GM12878 (cell line): Measurements from ENCODE around the gene ZNF189. TPM values are rescaled to one million over a fixed set of nuclear protein-coding genes. Genes with fewer than 3 reads are reported as not detected.

ENCODE experiments used
- ATAC-seq: fragments of 200-7000 bp; cut with Tn5 transposase; 3 replicates; pipeline ENCODE4 v1.9.1; 2020; ENCODE audit warnings: mild to moderate bottlenecking, moderate library complexity
- BruUV-seq: library from RNA; stranded (reverse); fragments of 400-500 nt; replicated peaks from 2 replicates; lab custom pipeline; 2021; lab: Mats Ljungman, UMichigan
- CTCF ChIA-PET: fragments of 300-600 bp; sonication (Branson Sonifier 250); formaldehyde crosslinking; extraction: SDS; loops from one replicate; lab custom pipeline; 2021; ENCODE audit warnings: inconsistent platforms; lab: Yijun Ruan, JAX
- POLR2A ChIA-PET: fragments of 350-600 bp; formaldehyde crosslinking; extraction: SDS; loops from one replicate; lab custom pipeline; 2021; ENCODE audit warnings: inconsistent platforms; lab: Charles Lee
- RAD21 ChIA-PET: fragments of 300-600 bp; sonication (Branson Sonifier 250); formaldehyde crosslinking; loops from one replicate; lab custom pipeline; 2023; ENCODE audit warnings: antibody characterized with exemption; ENCODE audit not compliant: unreplicated experiment; lab: Charles Lee
- SMC1A ChIA-PET: fragments of 300-600 bp; sonication (Branson Sonifier 250); formaldehyde crosslinking; loops from one replicate; lab custom pipeline; 2023; ENCODE audit not compliant: unreplicated experiment, uncharacterized antibody; lab: Charles Lee
- DNase-seq: peaks from one replicate; pipeline ENCODE4 v3.0.0-alpha.2; 2011; ENCODE audit warnings: low read depth, low spot score
- FAIRE-seq: peaks from 3 replicates; lab custom pipeline; 2011; peaks lifted over from hg19 to GRCh38; lab: Jason Lieb, UNC
- H2AFZ ChIP-seq: 2 replicates; pipeline ENCODE4 v1.6.0; 2011; ENCODE audit warnings: low read depth, low read length, control low read depth; ENCODE audit not compliant: control insufficient read depth
- H3K27ac ChIP-seq: 2 replicates; pipeline ENCODE4 v1.5.1; 2011; ENCODE audit warnings: control low read depth; ENCODE audit not compliant: control insufficient read depth, insufficient read depth
- H3K27me3 ChIP-seq, 2 experiments: replicated peaks in 1 of 2; 2 replicates each; pipeline versions ENCODE4 v1.6.0 to v1.6.1; 2011; ENCODE audit warnings: low read length in 1 of 2; ENCODE audit not compliant: control insufficient read depth in 2 of 2, insufficient read depth in 2 of 2
- H3K36me3 ChIP-seq, 2 experiments: 2 replicates each; pipeline ENCODE4 v1.5.1; 2011; ENCODE audit warnings: low read length in 1 of 2; ENCODE audit not compliant: control insufficient read depth in 2 of 2, insufficient read depth in 2 of 2
- H3K4me1 ChIP-seq: 2 replicates; pipeline ENCODE4 v1.6.1; 2011; ENCODE audit warnings: mild to moderate bottlenecking, low read length, moderate library complexity, mixed read lengths; ENCODE audit not compliant: control insufficient read depth, insufficient read depth
- H3K4me2 ChIP-seq: 2 replicates; pipeline ENCODE4 v1.6.0; 2011; ENCODE audit warnings: control low read depth; ENCODE audit not compliant: control insufficient read depth, insufficient read depth
- H3K4me3 ChIP-seq: fragments of 200-600 bp; sonication (generic); 2 replicates; pipeline ENCODE4 v1.5.1; 2016
- H3K79me2 ChIP-seq: 2 replicates; pipeline ENCODE4 v1.6.0; 2011; ENCODE audit warnings: low read length; ENCODE audit not compliant: control insufficient read depth, insufficient read depth
- H3K9ac ChIP-seq: 2 replicates; pipeline ENCODE4 v1.8.0; 2011; ENCODE audit warnings: low read length, control low read depth, mixed read lengths; ENCODE audit not compliant: control insufficient read depth, insufficient read depth
- H3K9me3 ChIP-seq: replicated peaks from 3 replicates; pipeline ENCODE4 v1.5.1; 2011; ENCODE audit warnings: mild to moderate bottlenecking, low read length; ENCODE audit not compliant: control insufficient read depth, insufficient read depth
- H4K20me1 ChIP-seq: 2 replicates; pipeline ENCODE4 v1.6.0; 2011; ENCODE audit not compliant: control insufficient read depth, insufficient read depth
- ATF7 ChIP-seq: fragments of 450-650 bp; IDR thresholded peaks from 2 replicates; pipeline ENCODE4 v1.6.1; 2016; ENCODE audit warnings: low read depth, mild to moderate bottlenecking
- BACH1 ChIP-seq: fragments of 450-650 bp; IDR thresholded peaks from 2 replicates; pipeline ENCODE4 v1.6.1; 2017; ENCODE audit warnings: mild to moderate bottlenecking, borderline replicate concordance
- BCLAF1 ChIP-seq: fragments of 450-650 bp; IDR thresholded peaks from 2 replicates; pipeline ENCODE4 v1.6.1; 2017; ENCODE audit warnings: antibody characterized with exemption, mild to moderate bottlenecking, moderate library complexity
- FOXK2 ChIP-seq: fragments of 450-650 bp; IDR thresholded peaks from 2 replicates; pipeline ENCODE4 v1.6.1; 2017; ENCODE audit warnings: mild to moderate bottlenecking, moderate library complexity
- HSF1 ChIP-seq: fragments of 150-350 bp; IDR thresholded peaks from 2 replicates; pipeline ENCODE4 v1.6.1; 2014; ENCODE audit warnings: mild to moderate bottlenecking, low read depth, low read length
- IRF5 ChIP-seq: fragments of 450-650 bp; IDR thresholded peaks from 2 replicates; pipeline ENCODE4 v1.6.1; 2017; ENCODE audit warnings: borderline replicate concordance
- MTA2 ChIP-seq: fragments of 450-650 bp; IDR thresholded peaks from 2 replicates; pipeline ENCODE4 v1.6.1; 2016; ENCODE audit warnings: low read depth, mild to moderate bottlenecking, moderate library complexity
- PAX8 ChIP-seq: fragments of 450-650 bp; IDR thresholded peaks from 2 replicates; pipeline ENCODE4 v1.6.1; 2017; ENCODE audit warnings: mild to moderate bottlenecking, moderate library complexity
- PKNOX1 ChIP-seq: fragments of 450-650 bp; IDR thresholded peaks from 2 replicates; pipeline ENCODE4 v1.6.1; 2016; ENCODE audit warnings: mild to moderate bottlenecking
- POLR2AphosphoS2 ChIP-seq: IDR thresholded peaks from 2 replicates; pipeline ENCODE4 v1.6.1; 2011; ENCODE audit warnings: low read depth, mild to moderate bottlenecking, low read length, improper control_type of control experiment, moderate library complexity
- RB1 ChIP-seq: fragments of 450-650 bp; formaldehyde crosslinking; IDR thresholded peaks from 2 replicates; pipeline ENCODE4 v1.6.1; 2017; ENCODE audit warnings: mild to moderate bottlenecking, borderline replicate concordance
- RBBP5 ChIP-seq: fragments of 200-600 bp; sonication (generic); conservative IDR thresholded peaks from 2 replicates; pipeline ENCODE4 v1.6.1; 2016
- REST ChIP-seq: IDR thresholded peaks from 2 replicates; pipeline ENCODE4 v1.6.1; 2012; ENCODE audit warnings: mild to moderate bottlenecking, low read depth, low read length
- SIN3A ChIP-seq: IDR thresholded peaks from 2 replicates; pipeline ENCODE4 v1.6.1; 2012; ENCODE audit warnings: low read depth, low read length, improper control_type of control experiment
- SRF ChIP-seq, 2 experiments: IDR thresholded peaks; 2 replicates each; pipeline ENCODE4 v1.6.1; 2011; ENCODE audit warnings: low read depth in 2 of 2, low read length in 2 of 2, mild to moderate bottlenecking in 1 of 2, moderate library complexity in 1 of 2
- WGBS: methylation state at CpG from one replicate; pipeline ENCODE4 v1.1.6; 2016; ENCODE audit warnings: low lambda C conversion rate; ENCODE audit not compliant: insufficient replicate concordance, insufficient coverage; ENCODE audit errors: missing lambda C conversion rate; 5-methylcytosine and 5-hydroxymethylcytosine counted together
- in situ Hi-C: fragments of 300-500 bp; cut with MboI; formaldehyde crosslinking; loops from 9 replicates; pipeline ENCODE4 v1.14.3; 2018; ENCODE audit warnings: mixed read lengths
- intact Hi-C: fragments of 100-400 bp; cut with micrococcal nuclease; formaldehyde crosslinking; loops from one replicate; pipeline ENCODE4 v1.14.2; 2022; ENCODE audit not compliant: unreplicated experiment
- polyA plus RNA-seq, 11 experiments: library from polyadenylated mRNA; depleted of rRNA in 4 of 11; unstranded in 6 of 11; stranded (reverse) in 5 of 11; fragments of >200 nt; fragmentation: Nextera tagmentation in 4 of 11; fragmentation: Illumina TruSeq in 1 of 11; extraction: Ambion mirVana in 4 of 11; extraction: Trizol in 1 of 11; gene quantifications; 1 replicate in 1 of 11; 2 replicates in 10 of 11; pipeline versions ENCODE4 v1.2.1 to v1.2.3, GENCODE V29; 2011 to 2016; ENCODE audit warnings: inconsistent platforms in 2 of 11, missing spikeins in 2 of 11, low read depth in 1 of 11
- total RNA-seq, 4 experiments: library from RNA; depleted of rRNA in 3 of 4; stranded (reverse); fragments of >200 nt in 3 of 4; fragmentation: Illumina TruSeq in 1 of 4; extraction: Trizol in 1 of 4; gene quantifications; 2 replicates each; pipeline versions ENCODE4 v1.2.1 to v1.2.3, GENCODE V29; 2013 to 2021

ZNF189 gene
- total and polyA plus RNA-seq, 10 of the 15 experiments (the other 5 are each of a cell fraction or from before 2014, with no cell fraction given): 3.1 to 12.3 (median 7.4) TPM

- ChIA-PET RAD21 (no interaction called here), POLR2A (interaction anchor here (1.1 kb wide), 1 partner anchor 45 kb away, joined by 3 read pairs; the partner anchor contains the start of genes MRPL50 and ZNF189), SMC1A (no interaction called here), CTCF (interaction anchor here (1.5 kb wide), 1 partner anchor 89 kb away, joined by 3 read pairs; no protein-coding TSS in a partner anchor)
- Histone ChIP-seq H3K9me3 (no peaks in the 10 kb centered on the region), H3K27me3 (no peaks in the 10 kb centered on the region), H3K36me3 (no peaks in the 10 kb centered on the region), H3K9ac (no peak overlapping the region), H3K4me3 (no peak overlapping the region), H4K20me1 (no peaks in the 10 kb centered on the region), H3K79me2 (no peaks in the 10 kb centered on the region), H2AFZ (no peak overlapping the region), H3K4me2 (no peak overlapping the region), H3K27ac (no peak overlapping the region), H3K4me1 (no peaks in the 10 kb centered on the region)
- FAIRE-seq (no peak), DNase-seq (no peak), ATAC-seq (no peak)
- intact Hi-C loops: no loop called here
- no TSS peak for BruUV-seq
- 61% methylated on average over 9 of the region's 9 CpGs for WGBS
- in situ Hi-C loops: no loop called here
- TF ChIP-seq POLR2AphosphoS2 (no peak), IRF5 (no peak), ATF7 (no peak), BACH1 (no peak), SIN3A (no peak), SRF (IDR thresholded peaks at IDR 0.05; ENCODE audit: low read depth in 2 of 2, low read length in 2 of 2) (no peak), PAX8 (no peak), FOXK2 (no peak), BCLAF1 (no peak), PKNOX1 (no peak), RB1 (no peak), HSF1 (no peak), MTA2 (no peak), REST (no peak), RBBP5 (no peak)
These were observed 44.7 kb downstream of the ZNF189 start for GRCh38 chr9:101443364-101443771.
